A673 (cell line): ENCODE data around the gene AREG. TPM values are rescaled to one million over a fixed set of nuclear protein-coding genes. Genes with fewer than 3 reads are reported as not detected.

Source experiments
- BruUV-seq: library from RNA; stranded (reverse); fragments of 400-500 nt; replicated peaks from 2 replicates; lab custom pipeline; 2021; lab: Mats Ljungman, UMichigan
- CTCF ChIA-PET: fragments of 300-600 bp; sonication (Branson Sonifier 250); formaldehyde crosslinking; loops from one replicate; lab custom pipeline; 2022; ENCODE audit warnings: antibody characterized with exemption; lab: Charles Lee
- POLR2A ChIA-PET: fragments of 300-600 bp; sonication (Branson Sonifier 250); formaldehyde crosslinking; loops from one replicate; lab custom pipeline; 2022; ENCODE audit warnings: antibody characterized with exemption; ENCODE audit not compliant: low non-redundant PET; lab: Charles Lee
- DNase-seq: peaks from one replicate; pipeline ENCODE4 v3.0.0-alpha.2; 2015; ENCODE audit warnings: low spot score
- H3K27ac ChIP-seq: fragments of 200-600 bp; sonication (generic); 2 replicates; pipeline ENCODE4 v1.5.1; 2016; ENCODE audit warnings: mixed run types, low read depth, mild to moderate bottlenecking, mixed read lengths, antibody characterized with exemption, low read length; ENCODE audit not compliant: poor library complexity, severe bottlenecking
- H3K27me3 ChIP-seq: fragments of 200-600 bp; sonication (generic); replicated peaks from 2 replicates; pipeline ENCODE4 v1.6.1; 2017; ENCODE audit warnings: mixed run types, low read depth, mild to moderate bottlenecking, mixed read lengths, antibody characterized with exemption, low read length; ENCODE audit not compliant: insufficient read depth, poor library complexity
- H3K36me3 ChIP-seq: fragments of 200-600 bp; sonication (generic); 2 replicates; pipeline ENCODE4 v1.6.1; 2016; ENCODE audit warnings: mixed run types, mild to moderate bottlenecking, mixed read lengths, antibody characterized with exemption, low read length; ENCODE audit not compliant: insufficient read depth, poor library complexity, severe bottlenecking
- H3K4me1 ChIP-seq: fragments of 200-600 bp; sonication (generic); 2 replicates; pipeline ENCODE4 v1.6.1; 2017; ENCODE audit warnings: mixed run types, mild to moderate bottlenecking, mixed read lengths, antibody characterized with exemption, low read length; ENCODE audit not compliant: insufficient read depth, poor library complexity, severe bottlenecking
- H3K4me3 ChIP-seq: fragments of 200-600 bp; sonication (generic); 2 replicates; pipeline ENCODE4 v1.5.1; 2016; ENCODE audit warnings: low read depth, mixed run types, mild to moderate bottlenecking, mixed read lengths, low read length; ENCODE audit not compliant: poor library complexity, severe bottlenecking
- H3K9me3 ChIP-seq: fragments of 200-600 bp; sonication (generic); 2 replicates; pipeline ENCODE4 v1.6.1; 2016; ENCODE audit warnings: mixed run types, low read depth, mild to moderate bottlenecking, mixed read lengths, antibody characterized with exemption, low read length; ENCODE audit not compliant: poor library complexity, severe bottlenecking
- EZH2 ChIP-seq: fragments of 200-600 bp; sonication (generic); IDR thresholded peaks from 2 replicates; pipeline ENCODE4 v1.6.1; 2017; ENCODE audit warnings: borderline replicate concordance, low read depth, mild to moderate bottlenecking, mixed read lengths, antibody characterized with exemption, low read length; ENCODE audit not compliant: poor library complexity, severe bottlenecking
- intact Hi-C: fragments of 100-400 bp; cut with micrococcal nuclease; formaldehyde crosslinking; loops from one replicate; pipeline ENCODE4 v1.10.0; 2022; ENCODE audit not compliant: unreplicated experiment
- total RNA-seq: library from RNA; stranded (reverse); gene quantifications from 2 replicates; pipeline ENCODE4 v1.2.3, GENCODE V29; 2021
- TF ChIP-seq, protein P1 (sequence below): fragments of 300-800, 200-600 bp; sonication (generic); conservative IDR thresholded peaks from 2 replicates; pipeline ENCODE4 v1.5.1; 2017; ENCODE audit warnings: low read depth, mild to moderate bottlenecking, antibody characterized with exemption, low read length, moderate library complexity, mixed read lengths

Gene AREG
- total RNA-seq, 1 experiment from 2014 or later: not detected

DNA sequence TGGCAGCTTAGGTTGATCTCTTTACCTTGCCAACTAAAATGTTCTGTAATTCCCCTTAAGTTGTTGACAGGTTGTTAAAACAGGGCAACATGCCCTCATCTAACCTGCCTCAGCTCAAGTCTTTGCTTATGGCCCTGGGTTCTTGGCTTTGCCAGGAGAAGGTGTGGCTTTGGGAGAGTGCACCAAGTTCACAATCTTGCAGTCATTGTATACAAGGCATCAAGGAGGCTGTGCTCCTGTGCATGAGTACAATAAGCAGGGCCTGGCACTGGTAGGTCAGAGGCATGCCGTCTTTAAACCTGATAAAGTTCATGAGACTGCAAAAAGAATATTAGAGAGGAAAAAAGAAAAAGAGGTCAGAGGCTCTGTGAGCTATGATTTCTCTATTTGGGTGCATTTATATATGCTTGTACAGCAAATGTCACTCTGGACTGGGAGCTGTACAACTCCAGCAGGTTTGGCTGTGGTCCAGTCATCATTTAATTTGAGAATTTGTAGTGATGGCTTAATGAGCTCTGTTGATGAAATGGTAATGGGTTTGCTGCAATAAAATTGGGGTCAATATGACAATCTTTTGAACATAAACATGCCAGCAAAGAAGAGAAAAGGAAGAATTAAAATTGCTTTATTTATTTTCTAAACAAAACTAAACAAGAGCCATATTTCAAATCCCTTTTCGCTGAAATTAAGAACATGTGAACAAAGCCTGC, 30.3 kb downstream of the AREG start:
- Histone ChIP-seq H3K9me3 (no peaks in the 10 kb centered on the region), H3K27ac (no peak overlapping the region), H3K4me1 (no peaks in the 10 kb centered on the region), H3K27me3 (no peaks in the 10 kb centered on the region), H3K36me3 (no peaks in the 10 kb centered on the region), H3K4me3 (no peak overlapping the region)
- ChIA-PET POLR2A (no interaction called here), CTCF (no interaction called here)
- intact Hi-C loops: no loop called here
- TF ChIP-seq, protein P1, sequence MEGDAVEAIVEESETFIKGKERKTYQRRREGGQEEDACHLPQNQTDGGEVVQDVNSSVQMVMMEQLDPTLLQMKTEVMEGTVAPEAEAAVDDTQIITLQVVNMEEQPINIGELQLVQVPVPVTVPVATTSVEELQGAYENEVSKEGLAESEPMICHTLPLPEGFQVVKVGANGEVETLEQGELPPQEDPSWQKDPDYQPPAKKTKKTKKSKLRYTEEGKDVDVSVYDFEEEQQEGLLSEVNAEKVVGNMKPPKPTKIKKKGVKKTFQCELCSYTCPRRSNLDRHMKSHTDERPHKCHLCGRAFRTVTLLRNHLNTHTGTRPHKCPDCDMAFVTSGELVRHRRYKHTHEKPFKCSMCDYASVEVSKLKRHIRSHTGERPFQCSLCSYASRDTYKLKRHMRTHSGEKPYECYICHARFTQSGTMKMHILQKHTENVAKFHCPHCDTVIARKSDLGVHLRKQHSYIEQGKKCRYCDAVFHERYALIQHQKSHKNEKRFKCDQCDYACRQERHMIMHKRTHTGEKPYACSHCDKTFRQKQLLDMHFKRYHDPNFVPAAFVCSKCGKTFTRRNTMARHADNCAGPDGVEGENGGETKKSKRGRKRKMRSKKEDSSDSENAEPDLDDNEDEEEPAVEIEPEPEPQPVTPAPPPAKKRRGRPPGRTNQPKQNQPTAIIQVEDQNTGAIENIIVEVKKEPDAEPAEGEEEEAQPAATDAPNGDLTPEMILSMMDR: no peak
- no peak for TF ChIP-seq EZH2
- no peak for DNase-seq
- no TSS peak for BruUV-seq

DNA sequence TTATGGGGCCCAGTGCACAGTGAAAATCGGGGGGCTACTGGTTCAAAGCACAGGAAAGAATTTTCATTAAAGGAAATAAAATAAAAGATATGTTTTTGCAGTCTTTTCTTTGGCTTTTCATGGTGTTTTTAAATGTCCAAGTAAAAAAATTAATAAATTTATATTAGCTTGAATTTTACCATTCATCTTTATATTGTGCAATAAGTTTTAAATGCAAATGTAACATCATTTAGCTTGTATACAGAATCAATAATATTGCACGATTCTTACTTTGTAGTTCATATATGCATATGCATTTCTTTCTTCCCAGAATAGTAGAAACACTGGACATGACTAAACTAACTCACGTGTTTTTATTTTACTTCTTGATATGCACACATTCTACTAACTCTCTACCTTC, 31.0 kb downstream of the AREG start:
- BruUV-seq: no TSS peak
- DNase-seq: no peak
- no peak overlapping the region for H3K27ac ChIP-seq
- no peak for TF ChIP-seq EZH2
- TF ChIP-seq, protein P1: no peak
- no peaks in the 10 kb centered on the region for H3K36me3 ChIP-seq
- H3K4me3 ChIP-seq: no peak overlapping the region
- ChIA-PET CTCF (no interaction called here), POLR2A (no interaction called here)
- intact Hi-C loops: no loop called here
- no peaks in the 10 kb centered on the region for H3K27me3 ChIP-seq
- no peaks in the 10 kb centered on the region for H3K4me1 ChIP-seq
- no peaks in the 10 kb centered on the region for H3K9me3 ChIP-seq

DNA sequence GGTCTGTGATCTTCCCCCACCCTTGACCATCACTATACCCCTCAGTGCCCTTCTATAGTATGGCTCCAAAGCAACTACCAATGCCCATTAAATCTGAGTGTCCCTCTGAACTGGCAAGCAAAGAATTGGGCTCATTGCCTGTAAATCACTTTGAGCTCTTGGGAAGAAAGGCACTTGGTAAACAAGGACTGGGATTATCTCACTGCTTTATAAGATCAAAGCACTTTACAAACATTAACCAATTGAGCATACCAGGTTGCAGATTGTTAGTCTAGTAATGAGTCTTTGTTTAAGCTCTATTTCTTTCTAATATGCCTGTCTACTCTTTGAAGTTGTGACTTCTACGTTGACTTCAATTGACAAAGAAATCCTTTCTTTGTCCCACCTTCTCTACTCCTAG, 34.1 kb downstream of the AREG start:
- Histone ChIP-seq H3K4me1 (no peaks in the 10 kb centered on the region), H3K9me3 (no peaks in the 10 kb centered on the region), H3K27me3 (no peaks in the 10 kb centered on the region), H3K4me3 (no peak overlapping the region), H3K27ac (no peak overlapping the region), H3K36me3 (no peaks in the 10 kb centered on the region)
- ChIA-PET POLR2A (no interaction called here), CTCF (no interaction called here)
- intact Hi-C loops: no loop called here
- no peak for DNase-seq
- TF ChIP-seq, protein P1: no peak
- TF ChIP-seq EZH2: no peak
- no TSS peak for BruUV-seq
